Vagina (tissue), 2 donors: ENCODE measurements around the gene SLC1A3. TPM values are rescaled to one million over a fixed set of nuclear protein-coding genes. Genes with fewer than 3 reads are reported as not detected.

Experiments used
- DNase-seq, 2 donors: peaks; one replicate each; pipeline ENCODE4 v3.0.0-alpha.2; 2017; ENCODE audit errors: extremely low spot score in 2 of 2
- H3K27ac ChIP-seq: fragments of 200-600 bp; sonication (generic); one replicate; pipeline ENCODE4 v1.5.1; 2019
- H3K27me3 ChIP-seq: fragments of 200-600 bp; sonication (generic); one replicate; pipeline ENCODE4 v1.5.1; 2019
- H3K36me3 ChIP-seq, 2 donors: fragments of 200-600 bp; sonication (generic); one replicate each; pipeline ENCODE4 v1.5.1; 2017 to 2019
- H3K4me1 ChIP-seq: fragments of 200-600 bp; sonication (generic); one replicate; pipeline ENCODE4 v1.5.1; 2019
- H3K4me3 ChIP-seq, 2 donors: fragments of 200-600 bp; sonication (generic); 1 replicate in 1 of 2; 2 replicates in 1 of 2; pipeline ENCODE4 v1.5.1; 2016 to 2019
- H3K9me3 ChIP-seq: fragments of 200-600 bp; sonication (generic); one replicate; pipeline ENCODE4 v1.5.1; 2019
- POLR2A ChIP-seq, 2 donors: fragments of 450-650 bp; IDR thresholded peaks; one replicate each; pipeline ENCODE4 v1.6.1; 2017; ENCODE audit warnings: antibody characterized with exemption in 2 of 2, mild to moderate bottlenecking in 2 of 2, moderate library complexity in 2 of 2
- POLR2AphosphoS5 ChIP-seq, 2 donors: sonication (generic); formaldehyde crosslinking; IDR thresholded peaks; one replicate each; pipeline ENCODE4 v1.9.0; 2017; ENCODE audit warnings: antibody characterized with exemption in 2 of 2, mild to moderate bottlenecking in 2 of 2, low read depth in 1 of 2; ENCODE audit not compliant: insufficient read depth in 1 of 2
- intact Hi-C: fragments of 100-400 bp; cut with DNase I; formaldehyde crosslinking; loops from one replicate; pipeline ENCODE4 v1.15.1; 2023
- total RNA-seq: library from RNA; depleted of rRNA; stranded (reverse); fragments of >200 nt; gene quantifications from one replicate; pipeline ENCODE4 v1.2.3, GENCODE V29; 2016
- TF ChIP-seq, protein P1 (sequence below), 3 experiments: fragments of 450-650 bp in 2 of 3; fragments of 200-600 bp in 1 of 3; sonication (generic) in 1 of 3; IDR thresholded peaks; one replicate each; pipeline ENCODE4 v1.5.1; 2017 to 2019; ENCODE audit warnings: antibody characterized with exemption in 3 of 3, mild to moderate bottlenecking in 2 of 3, moderate library complexity in 2 of 3

SLC1A3 gene
- total RNA-seq, 1 donor from 2014 or later = 18.9 TPM

DNA sequence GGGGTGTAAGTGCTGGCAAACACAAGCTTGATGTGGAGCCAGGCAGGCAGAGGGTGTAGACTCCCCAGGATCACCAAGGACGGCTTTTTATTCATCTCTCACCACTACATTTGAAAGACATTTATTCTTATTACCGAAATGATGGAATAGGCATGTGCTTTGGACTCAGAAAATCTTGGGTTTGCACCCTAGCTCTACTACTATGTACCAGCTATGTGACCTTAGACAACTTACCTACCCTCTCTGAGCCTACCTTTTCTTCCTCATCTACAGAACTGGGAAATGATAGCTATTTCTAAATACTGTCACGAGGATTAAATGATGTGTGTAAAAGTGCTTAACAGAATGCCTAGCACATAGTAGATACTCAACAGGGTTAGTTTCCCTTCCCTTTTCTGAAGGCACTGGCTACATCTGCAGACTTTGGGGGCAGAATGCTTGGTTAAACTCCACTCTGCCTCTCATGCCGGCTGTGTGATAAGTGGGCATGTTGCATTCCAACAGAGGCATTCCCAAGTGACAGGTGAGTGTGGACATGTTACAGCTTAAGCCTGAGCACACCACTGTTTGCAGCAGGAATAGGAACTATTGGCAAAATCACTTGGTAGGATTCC is 94.8 kb downstream of the SLC1A3 start:
- H3K27me3 ChIP-seq = no peaks in the 10 kb centered on the region
- DNase-seq = no peak
- intact Hi-C loops = loop anchor here (5.0 kb wide), 1 partner anchor 289 kb away; no protein-coding TSS in a partner anchor
- H3K4me3 ChIP-seq = no peak overlapping the region
- H3K27ac ChIP-seq = no peak overlapping the region
- H3K9me3 ChIP-seq = no peaks in the 10 kb centered on the region
- H3K4me1 ChIP-seq = no peaks in the 10 kb centered on the region
- TF ChIP-seq POLR2AphosphoS5 (IDR thresholded peaks at IDR 0.05; ENCODE audit: insufficient read depth in 1 of 2, low read depth in 1 of 2) (no peak), POLR2A (IDR thresholded peaks at IDR 0.05) (no peak)
- TF ChIP-seq, protein P1, sequence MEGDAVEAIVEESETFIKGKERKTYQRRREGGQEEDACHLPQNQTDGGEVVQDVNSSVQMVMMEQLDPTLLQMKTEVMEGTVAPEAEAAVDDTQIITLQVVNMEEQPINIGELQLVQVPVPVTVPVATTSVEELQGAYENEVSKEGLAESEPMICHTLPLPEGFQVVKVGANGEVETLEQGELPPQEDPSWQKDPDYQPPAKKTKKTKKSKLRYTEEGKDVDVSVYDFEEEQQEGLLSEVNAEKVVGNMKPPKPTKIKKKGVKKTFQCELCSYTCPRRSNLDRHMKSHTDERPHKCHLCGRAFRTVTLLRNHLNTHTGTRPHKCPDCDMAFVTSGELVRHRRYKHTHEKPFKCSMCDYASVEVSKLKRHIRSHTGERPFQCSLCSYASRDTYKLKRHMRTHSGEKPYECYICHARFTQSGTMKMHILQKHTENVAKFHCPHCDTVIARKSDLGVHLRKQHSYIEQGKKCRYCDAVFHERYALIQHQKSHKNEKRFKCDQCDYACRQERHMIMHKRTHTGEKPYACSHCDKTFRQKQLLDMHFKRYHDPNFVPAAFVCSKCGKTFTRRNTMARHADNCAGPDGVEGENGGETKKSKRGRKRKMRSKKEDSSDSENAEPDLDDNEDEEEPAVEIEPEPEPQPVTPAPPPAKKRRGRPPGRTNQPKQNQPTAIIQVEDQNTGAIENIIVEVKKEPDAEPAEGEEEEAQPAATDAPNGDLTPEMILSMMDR (IDR thresholded peaks at IDR 0.05) = no peak
- H3K36me3 ChIP-seq = no peaks in the 10 kb centered on the region

DNA sequence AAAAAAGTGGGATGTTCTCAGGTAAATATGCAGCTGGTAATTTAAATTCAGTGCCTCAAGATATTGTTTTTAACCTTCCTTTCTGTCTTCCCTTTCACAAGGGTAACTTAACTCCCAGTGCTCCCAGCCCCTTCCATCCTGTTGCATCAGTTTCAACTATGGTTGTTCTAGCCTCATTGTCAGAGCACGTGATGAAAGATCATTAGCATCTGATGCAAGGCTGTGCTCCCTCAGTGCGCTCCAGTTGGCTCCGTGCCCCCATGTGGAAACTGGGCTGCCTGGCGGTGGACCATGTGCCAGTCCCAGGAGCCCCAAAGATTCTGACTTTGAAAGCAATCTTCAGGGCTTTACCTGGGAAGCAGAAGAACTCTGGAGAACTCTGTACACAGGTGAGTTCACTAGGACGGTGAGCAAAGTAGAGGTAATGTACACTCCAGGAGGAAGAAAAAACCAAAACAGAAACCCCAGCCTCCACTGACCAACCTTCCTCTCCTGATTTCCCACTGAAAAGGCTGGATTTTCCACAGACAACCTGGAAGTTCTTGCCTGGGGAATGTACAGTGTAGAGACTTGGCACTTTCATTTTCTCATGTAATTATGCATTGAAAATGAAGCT is 96.9 kb downstream of the SLC1A3 start:
- Histone ChIP-seq H3K9me3 (no peaks in the 10 kb centered on the region), H3K4me1 (no peaks in the 10 kb centered on the region), H3K27me3 (no peaks in the 10 kb centered on the region), H3K36me3 (no peaks in the 10 kb centered on the region), H3K27ac (no peak overlapping the region), H3K4me3 (no peak overlapping the region)
- no peak for DNase-seq
- intact Hi-C loops = loop anchor here (5.0 kb wide), 1 partner anchor 291 kb away; no protein-coding TSS in a partner anchor
- TF ChIP-seq, protein P1 (IDR thresholded peaks at IDR 0.05) = no peak
- TF ChIP-seq POLR2AphosphoS5 (IDR thresholded peaks at IDR 0.05; ENCODE audit: insufficient read depth in 1 of 2, low read depth in 1 of 2) (no peak), POLR2A (IDR thresholded peaks at IDR 0.05) (no peak)

DNA sequence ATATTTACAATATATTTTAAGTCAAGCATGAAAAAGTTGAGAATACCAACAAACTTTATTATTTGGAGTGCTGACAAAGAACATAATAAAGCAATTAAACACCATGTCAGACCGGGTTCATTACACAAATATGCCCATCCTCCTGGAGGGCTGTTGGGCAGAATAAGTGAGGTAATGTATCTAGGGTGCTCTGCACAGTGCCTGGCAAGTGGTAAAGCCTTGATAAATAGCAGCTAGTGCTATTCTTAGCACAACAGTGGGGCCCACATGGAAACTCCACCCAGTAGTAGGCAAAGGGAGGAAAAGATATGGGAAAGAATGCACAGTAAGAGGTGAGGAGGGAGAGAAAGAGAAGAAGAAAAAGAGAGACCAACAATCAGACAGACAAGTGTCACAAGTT is 97.7 kb downstream of the SLC1A3 start:
- TF ChIP-seq, protein P1 (IDR thresholded peaks at IDR 0.05) = no peak
- TF ChIP-seq POLR2AphosphoS5 (IDR thresholded peaks at IDR 0.05; ENCODE audit: insufficient read depth in 1 of 2, low read depth in 1 of 2) = no peak
- no peak for TF ChIP-seq POLR2A (IDR thresholded peaks at IDR 0.05)
- no peak overlapping the region for H3K27ac ChIP-seq
- no peak overlapping the region for H3K4me3 ChIP-seq
- H3K9me3 ChIP-seq = no peaks in the 10 kb centered on the region
- H3K4me1 ChIP-seq = no peaks in the 10 kb centered on the region
- intact Hi-C loops = loop anchor here (5.0 kb wide), 1 partner anchor 292 kb away; no protein-coding TSS in a partner anchor
- no peak for DNase-seq
- no peaks in the 10 kb centered on the region for H3K36me3 ChIP-seq
- no peaks in the 10 kb centered on the region for H3K27me3 ChIP-seq

- H3K4me1 ChIP-seq = no peaks in the 10 kb centered on the region
- H3K27me3 ChIP-seq = no peaks in the 10 kb centered on the region
- DNase-seq = no peak
- H3K36me3 ChIP-seq = no peaks in the 10 kb centered on the region
- intact Hi-C loops = no loop called here
- no peak overlapping the region for H3K4me3 ChIP-seq
- no peaks in the 10 kb centered on the region for H3K9me3 ChIP-seq
- TF ChIP-seq POLR2A (IDR thresholded peaks at IDR 0.05) = no peak
- TF ChIP-seq, protein P1 (IDR thresholded peaks at IDR 0.05) = no peak
- no peak for TF ChIP-seq POLR2AphosphoS5 (IDR thresholded peaks at IDR 0.05; ENCODE audit: insufficient read depth in 1 of 2, low read depth in 1 of 2)
- H3K27ac ChIP-seq = no peak overlapping the region
Measured at GRCh38 chr5:36705055-36705454, 98.6 kb downstream of the SLC1A3 start.

GRCh38 chr5:36706662-36707061 is 100.3 kb downstream of the SLC1A3 start:
- no peaks in the 10 kb centered on the region for H3K36me3 ChIP-seq
- TF ChIP-seq POLR2AphosphoS5 (IDR thresholded peaks at IDR 0.05; ENCODE audit: insufficient read depth in 1 of 2, low read depth in 1 of 2) (no peak), POLR2A (IDR thresholded peaks at IDR 0.05) (no peak)
- TF ChIP-seq, protein P1 (IDR thresholded peaks at IDR 0.05) = no peak
- H3K4me3 ChIP-seq = no peak overlapping the region
- no peak for DNase-seq
- H3K9me3 ChIP-seq = no peaks in the 10 kb centered on the region
- intact Hi-C loops = no loop called here
- H3K27me3 ChIP-seq = no peaks in the 10 kb centered on the region
- H3K4me1 ChIP-seq = no peaks in the 10 kb centered on the region
- H3K27ac ChIP-seq = no peak overlapping the region
